Lower leg skin (tissue), 3 donors: Measurements from ENCODE around the gene LIAS.

Experiments used
- POLR2A ChIP-seq, 2 donors: fragments of 450-650 bp; IDR thresholded peaks; one replicate each; pipeline ENCODE4 v1.6.1; 2016 to 2017; ENCODE audit warnings: antibody characterized with exemption in 2 of 2, mild to moderate bottlenecking in 1 of 2, moderate library complexity in 1 of 2
- TF ChIP-seq, protein P1 (sequence below), 3 donors: fragments of 450-650 bp; IDR thresholded peaks; one replicate each; pipeline ENCODE4 v1.5.1; 2016; ENCODE audit warnings: antibody characterized with exemption in 3 of 3, mild to moderate bottlenecking in 3 of 3, moderate library complexity in 2 of 3

DNA sequence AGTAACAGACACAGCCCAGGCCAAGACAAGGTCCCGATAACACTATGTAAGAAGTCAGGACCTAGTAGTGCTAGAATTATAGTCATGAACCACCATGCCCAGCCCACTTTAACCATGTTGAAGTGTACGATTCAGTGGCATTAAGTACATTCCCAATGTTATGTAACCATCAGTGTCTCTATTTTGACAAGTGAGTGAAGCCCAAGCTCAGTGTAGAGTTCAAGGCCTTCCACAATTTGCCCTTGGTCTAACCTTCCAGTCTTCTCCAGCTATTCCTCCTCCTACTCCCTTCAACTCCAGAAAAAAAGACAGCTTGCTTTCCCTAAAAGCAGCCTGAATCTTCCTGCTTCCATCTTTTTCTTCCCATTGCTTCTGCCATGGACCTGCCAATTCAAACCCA is 31.5 kb downstream of the LIAS start:
- TF ChIP-seq, protein P1, sequence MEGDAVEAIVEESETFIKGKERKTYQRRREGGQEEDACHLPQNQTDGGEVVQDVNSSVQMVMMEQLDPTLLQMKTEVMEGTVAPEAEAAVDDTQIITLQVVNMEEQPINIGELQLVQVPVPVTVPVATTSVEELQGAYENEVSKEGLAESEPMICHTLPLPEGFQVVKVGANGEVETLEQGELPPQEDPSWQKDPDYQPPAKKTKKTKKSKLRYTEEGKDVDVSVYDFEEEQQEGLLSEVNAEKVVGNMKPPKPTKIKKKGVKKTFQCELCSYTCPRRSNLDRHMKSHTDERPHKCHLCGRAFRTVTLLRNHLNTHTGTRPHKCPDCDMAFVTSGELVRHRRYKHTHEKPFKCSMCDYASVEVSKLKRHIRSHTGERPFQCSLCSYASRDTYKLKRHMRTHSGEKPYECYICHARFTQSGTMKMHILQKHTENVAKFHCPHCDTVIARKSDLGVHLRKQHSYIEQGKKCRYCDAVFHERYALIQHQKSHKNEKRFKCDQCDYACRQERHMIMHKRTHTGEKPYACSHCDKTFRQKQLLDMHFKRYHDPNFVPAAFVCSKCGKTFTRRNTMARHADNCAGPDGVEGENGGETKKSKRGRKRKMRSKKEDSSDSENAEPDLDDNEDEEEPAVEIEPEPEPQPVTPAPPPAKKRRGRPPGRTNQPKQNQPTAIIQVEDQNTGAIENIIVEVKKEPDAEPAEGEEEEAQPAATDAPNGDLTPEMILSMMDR (IDR thresholded peaks at IDR 0.05) = no peak
- no peak for TF ChIP-seq POLR2A (IDR thresholded peaks at IDR 0.05)
